Kidney tubule cell (primary cell): Measurements from ENCODE around the gene ARHGEF19.
"Not testable (repeated sequence)": the region's sequence is repeated elsewhere in the genome, so short reads cannot be mapped to it uniquely, and the experiment has no call there.

Experiments used
- DNase-seq: peaks from one replicate; pipeline ENCODE4 v3.0.0-alpha.2; 2018; ENCODE audit warnings: low spot score

ARHGEF19 gene

GRCh38 chr1:16204634-16205333 lies 7.7 kb downstream of the ARHGEF19 start:
- DNase-seq = no peak

DNA sequence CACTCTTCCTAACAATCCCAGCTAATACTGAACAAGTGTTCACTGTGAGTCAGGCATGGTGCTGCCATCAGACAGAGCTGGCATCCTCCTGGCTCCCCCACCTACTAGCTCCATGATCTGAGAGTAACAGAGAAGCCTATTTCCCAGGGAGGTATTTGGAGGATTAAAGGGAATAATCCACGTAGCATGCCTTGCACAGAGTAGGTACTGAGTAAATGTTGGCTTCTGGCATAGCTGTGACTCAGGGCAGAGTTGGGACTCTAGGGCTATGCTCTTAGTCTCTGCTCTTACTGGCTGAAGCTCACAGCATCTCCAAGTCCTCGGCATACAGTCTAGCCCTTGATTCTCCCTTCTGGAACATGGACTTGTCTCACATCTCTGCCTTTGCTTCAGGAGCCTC lies 8.2 kb downstream of the ARHGEF19 start:
- DNase-seq = no peak

GRCh38 chr1:16203550-16203949 lies 8.9 kb downstream of the ARHGEF19 start:
- DNase-seq = no peak

DNA sequence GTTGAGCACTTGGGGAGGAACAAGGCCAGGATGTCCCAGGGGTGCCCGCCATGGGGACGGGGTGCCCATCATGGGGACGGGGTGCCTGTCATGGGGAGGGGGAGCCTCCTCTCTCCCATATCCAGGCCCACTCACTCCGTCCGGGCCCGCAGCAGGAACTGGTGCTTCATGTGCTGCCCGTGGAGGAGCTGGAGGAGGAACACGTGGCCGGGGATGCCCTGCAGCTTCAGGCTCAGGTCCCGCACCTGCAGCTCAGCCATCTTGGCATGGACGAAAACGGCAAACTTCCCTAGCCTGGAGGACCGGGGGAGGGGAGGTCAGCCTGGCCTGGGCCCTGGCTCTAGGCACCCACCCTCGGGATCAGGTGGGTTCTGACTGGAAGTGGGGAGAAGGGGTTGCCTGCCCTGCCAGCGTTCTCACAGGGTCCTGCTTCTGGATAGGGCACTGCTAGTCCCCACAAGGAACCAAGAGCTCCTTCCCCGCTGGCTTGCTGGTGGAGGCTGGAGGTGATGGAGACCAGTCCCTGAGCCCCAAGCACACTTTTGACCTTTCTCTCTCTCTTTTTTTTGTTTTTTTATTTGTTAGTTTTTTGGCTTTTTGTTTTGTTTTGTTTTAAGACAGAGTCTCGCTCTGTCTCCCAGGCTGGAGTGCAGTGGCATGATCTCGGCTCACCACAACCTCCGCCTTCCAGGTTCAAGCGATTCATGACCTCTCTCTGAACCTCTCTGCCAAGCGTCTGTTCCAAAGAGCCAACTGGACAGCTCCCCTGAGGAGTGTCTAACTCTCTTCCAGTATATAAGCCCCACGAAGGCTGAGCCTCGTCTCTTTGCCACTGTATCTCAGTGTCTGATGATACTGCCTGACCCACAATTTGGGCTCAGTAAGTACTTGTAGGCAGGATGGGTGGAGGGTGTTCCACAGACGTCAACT lies 9.9 kb downstream of the ARHGEF19 start:
- no peak for DNase-seq

DNA sequence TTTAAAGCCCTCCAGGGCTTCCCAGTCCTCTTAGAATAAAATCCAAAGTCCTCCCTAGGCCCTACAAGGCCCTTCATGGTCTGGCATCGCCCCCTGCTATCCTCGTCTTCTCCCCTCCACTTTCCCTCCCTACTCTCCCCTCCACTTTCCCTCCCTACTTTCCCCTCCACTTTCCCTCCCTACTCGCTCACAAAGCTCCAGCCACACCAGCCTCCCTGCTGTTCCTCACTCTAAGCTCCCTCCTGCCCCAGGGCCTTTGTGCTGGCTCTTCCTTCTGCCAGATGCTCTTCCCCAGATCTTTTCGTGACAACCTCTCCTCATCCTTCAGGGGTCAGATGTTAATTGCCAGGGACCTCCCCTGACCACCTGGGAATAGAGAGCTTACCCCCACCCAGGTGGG lies 12.8 kb downstream of the ARHGEF19 start:
- DNase-seq = no peak

- DNase-seq = no peak
These were observed 13.3 kb downstream of the ARHGEF19 start for GRCh38 chr1:16199157-16199501.

DNA sequence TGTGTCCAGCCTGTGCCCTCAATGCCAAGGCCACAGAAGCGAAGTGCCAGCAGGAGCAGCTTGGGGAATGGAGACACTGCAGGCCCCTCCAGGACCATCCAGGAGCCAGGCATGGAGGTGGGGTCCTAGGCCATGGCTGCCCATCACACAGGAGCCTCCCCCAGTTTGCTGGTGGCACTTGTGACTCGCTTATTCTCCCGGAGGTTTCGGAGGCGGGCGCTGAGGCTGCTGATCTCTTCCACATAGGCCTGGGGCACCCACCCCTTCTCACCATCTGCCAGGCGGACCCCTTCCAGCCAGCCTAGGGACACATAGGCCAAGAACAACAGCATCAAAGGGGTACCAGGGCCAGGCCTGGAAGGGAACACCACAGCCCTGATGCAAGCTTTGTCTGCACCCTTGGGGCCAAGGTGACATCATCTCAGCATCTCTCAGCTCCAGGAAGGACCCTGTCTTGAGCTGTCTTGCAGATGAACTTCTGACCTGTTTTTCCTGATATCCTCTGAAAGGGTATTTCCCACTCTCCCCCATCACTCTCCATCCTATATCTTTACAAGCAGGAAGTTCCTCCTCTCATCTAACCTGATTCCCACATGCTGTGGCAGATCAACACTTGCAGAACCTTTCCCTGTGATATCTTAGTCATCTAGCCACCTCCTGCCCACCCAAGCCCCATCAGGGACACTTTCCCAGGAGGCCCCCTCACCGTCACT lies 13.9 kb downstream of the ARHGEF19 start:
- peak; percentile 16 for DNase-seq

DNA sequence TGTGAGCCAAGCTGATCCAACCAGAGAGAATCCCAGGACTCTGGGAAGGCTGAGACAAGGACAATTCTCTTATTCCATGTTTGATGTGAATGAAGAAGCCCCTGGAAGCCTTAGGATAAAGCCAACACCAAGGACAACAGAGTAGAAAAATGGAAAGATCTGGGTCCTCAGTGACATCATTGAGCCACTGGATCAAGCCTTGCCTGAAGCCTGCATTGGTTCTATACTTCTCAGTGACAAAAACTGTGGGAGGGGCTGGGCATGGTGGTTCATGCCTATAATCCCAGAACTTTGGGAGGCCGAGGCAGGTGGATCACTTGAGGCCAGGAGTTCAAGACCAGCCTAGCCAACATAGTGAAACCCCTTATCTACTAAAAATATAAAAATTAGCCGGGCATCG lies 15.6 kb downstream of the ARHGEF19 start:
- no peak for DNase-seq

DNA sequence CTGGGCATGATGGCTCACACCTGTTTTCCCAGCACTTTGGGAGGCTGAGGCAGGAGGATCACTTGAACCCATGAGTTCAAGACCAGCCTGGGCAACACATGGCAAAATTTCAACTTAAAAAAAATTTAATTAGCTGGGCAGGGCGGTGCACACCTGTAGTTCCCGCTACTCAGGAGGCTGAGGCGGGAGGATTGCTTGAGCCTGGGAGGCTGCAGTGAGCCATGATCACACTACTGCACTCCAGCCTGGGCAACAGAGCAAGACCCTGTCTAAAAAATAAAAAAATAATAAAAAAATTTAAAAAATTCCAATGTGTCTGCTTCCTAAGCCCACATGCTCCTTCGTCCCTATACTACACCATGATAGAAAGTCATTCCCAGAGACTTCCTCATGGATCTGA lies 16.3 kb downstream of the ARHGEF19 start:
- DNase-seq = not testable (repeated sequence)

DNA sequence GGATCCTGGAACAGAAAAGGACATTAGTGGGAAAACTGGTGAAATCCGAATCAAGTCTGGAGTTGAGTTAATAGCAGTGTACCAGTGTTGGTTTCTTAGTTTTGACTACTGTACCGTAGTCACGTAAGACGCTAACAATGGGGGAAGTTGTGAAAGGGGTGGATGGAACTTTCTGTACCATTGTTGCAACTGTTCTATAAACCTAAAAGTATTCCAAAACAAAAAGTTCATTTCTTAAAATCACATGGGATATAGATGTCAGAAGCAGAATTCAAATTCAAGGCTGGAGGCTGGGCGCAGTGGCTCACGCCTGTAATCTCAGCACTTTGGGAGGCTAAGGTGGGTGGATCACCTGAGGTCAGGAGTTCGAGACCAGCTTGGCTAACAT lies 16.9 kb downstream of the ARHGEF19 start:
- DNase-seq = no peak

DNA sequence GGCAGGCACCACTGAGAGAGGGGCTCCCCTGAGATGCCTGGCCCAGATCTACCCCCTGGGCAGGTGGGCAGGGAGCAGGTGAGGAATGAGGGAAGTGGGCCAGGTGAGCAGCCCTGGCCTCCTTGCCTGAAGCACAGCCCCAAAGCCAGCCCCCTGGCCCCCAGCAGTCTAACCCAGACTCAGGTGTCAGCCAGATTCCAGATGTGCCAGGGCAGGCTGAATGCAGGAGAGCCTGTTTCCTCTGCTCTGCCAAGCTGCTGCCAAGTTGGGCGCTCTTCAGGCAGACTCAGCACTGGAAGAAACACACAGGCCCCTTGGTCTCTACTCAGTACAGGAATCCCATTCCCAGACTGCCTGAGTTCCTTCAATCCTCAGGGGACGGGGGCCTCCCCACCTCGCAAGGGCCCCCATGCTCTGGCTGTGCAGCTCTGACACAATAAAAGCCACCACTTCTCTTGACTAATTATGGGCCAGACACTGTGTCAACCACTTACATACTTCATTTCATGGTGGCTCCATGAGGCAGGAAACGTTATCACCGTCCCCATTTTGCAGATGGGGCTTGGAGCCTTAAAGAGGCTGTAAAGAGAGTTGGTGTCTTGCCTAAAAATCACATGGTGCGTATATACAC lies 20.4 kb downstream of the ARHGEF19 start:
- DNase-seq = no peak

GRCh38 chr1:16191309-16191708 lies 21.1 kb downstream of the ARHGEF19 start:
- DNase-seq = no peak

- peak; percentile 60 for DNase-seq
These were observed 22.4 kb downstream of the ARHGEF19 start for GRCh38 chr1:16189921-16190621.

DNA sequence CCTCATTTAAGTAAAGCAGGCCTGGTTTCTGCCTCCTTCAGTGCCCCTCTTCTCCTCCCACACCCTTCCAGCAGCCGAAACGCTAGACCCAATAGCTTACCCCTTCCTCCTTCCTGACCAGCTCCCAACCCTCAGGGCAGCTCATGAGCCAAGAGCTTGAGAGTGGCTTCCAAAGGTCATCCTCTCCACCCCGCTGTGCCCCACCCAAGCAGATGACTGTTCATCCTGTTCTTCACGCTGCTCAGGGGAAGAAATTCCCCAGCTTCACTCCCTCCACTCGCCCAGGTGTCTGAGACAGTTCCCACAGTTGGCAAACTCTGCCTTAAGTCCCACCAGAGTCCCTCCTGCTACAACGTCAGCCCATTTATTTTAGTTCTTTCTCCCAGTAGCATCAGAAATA lies 23.4 kb downstream of the ARHGEF19 start:
- DNase-seq = peak; percentile 66

DNA sequence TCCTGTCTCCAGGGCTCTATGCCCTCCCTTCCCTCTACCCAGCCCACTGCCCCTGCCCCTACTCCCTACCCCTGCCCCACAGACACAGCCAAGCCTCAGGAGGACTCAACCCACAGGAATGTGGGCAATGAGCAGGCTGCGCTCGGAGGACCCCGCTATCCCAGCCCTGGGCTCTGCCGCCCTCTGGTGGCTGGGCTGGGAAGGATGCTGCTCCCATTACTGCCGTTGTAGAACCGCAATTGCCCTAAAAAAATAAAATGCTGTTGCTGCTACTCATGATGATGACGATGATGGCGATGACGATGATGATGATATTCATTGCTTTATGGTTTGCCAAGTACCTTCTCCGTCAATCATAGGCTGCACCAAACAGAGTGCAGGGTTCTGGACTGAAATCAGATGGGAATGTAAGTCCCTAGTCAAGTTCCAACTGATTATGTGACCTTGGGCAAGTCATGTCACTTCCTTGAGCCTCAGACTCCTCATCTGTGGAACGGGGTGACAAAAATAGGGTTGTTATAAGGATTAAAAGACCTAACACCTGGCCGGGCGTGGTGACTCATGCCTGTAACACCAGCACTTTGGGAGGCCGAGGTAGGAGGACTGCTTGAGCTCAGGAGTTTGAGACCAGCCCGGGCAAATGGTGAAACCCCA lies 24.6 kb downstream of the ARHGEF19 start:
- DNase-seq = peak; percentile 86

GRCh38 chr1:16186655-16187235 lies 25.7 kb downstream of the ARHGEF19 start:
- DNase-seq = no peak

DNA sequence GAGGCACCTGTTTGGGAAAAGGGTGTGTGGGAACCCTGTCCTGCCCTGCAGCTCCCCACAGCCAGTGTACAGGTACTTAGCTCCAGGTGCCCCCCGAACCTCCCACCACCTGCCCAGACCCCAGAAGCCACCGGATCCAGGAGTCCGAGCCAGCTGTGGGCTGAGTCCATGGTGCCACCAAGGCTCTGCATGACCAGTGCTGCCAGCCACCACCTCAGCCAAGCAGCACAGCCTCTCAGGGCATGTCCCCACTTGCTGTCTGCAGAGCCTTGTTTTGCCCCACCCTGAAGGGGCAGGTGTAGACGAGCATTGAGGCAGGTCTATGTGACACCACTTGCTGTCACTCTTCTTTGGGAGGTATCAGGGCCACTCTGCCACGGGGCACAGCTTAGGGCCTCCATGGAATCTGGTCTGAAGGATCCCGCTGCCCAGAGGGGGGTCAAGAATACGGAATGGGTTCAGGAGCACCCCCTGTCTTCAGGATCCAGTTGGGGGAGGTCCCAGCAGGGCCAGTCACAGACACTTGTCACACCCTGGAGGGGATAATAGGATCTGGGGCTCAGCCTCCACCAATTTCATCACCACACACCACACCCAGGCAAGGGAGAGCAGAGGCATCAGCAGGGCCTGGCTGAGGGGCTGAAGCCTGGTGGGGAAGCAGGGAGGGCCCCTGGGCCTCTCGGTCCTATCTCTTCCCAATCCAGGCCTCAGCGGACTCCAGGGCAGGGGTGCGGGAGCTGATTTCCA lies 27.7 kb downstream of the ARHGEF19 start:
- DNase-seq = no peak

GRCh38 chr1:16183765-16184556 lies 28.5 kb downstream of the ARHGEF19 start:
- no peak for DNase-seq

DNA sequence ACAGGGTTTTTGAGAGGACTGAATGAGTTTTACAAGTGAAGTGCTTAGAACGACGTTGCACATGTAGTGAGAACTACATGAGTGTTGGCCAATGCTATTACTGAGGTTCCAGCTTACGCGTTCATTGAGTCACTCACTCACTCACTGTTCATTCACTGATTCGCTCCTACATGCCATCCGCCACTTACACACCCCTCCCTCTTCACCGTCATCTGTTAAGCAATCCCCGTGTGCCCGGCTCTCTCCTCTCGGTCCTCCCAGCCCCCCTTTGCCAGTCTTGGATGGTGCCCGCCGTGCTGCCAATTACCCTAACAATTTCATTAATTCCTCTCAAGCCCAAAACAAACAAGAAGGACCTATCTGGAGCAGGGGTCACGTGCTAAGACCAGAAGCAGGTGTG lies 29.3 kb downstream of the ARHGEF19 start:
- peak; percentile 60 for DNase-seq
